Measurements from ENCODE around the gene P3H4. TPM values are rescaled to one million over a fixed set of nuclear protein-coding genes. Genes with fewer than 3 reads are reported as not detected.
"Not testable (repeated sequence)": the region's sequence is repeated elsewhere in the genome, so short reads cannot be mapped to it uniquely, and the experiment has no call there.

P3H4 gene
- total RNA-seq, 6 donors from 2014 or later, result 5.8 to 26.2 (median 8.9) TPM

DNA sequence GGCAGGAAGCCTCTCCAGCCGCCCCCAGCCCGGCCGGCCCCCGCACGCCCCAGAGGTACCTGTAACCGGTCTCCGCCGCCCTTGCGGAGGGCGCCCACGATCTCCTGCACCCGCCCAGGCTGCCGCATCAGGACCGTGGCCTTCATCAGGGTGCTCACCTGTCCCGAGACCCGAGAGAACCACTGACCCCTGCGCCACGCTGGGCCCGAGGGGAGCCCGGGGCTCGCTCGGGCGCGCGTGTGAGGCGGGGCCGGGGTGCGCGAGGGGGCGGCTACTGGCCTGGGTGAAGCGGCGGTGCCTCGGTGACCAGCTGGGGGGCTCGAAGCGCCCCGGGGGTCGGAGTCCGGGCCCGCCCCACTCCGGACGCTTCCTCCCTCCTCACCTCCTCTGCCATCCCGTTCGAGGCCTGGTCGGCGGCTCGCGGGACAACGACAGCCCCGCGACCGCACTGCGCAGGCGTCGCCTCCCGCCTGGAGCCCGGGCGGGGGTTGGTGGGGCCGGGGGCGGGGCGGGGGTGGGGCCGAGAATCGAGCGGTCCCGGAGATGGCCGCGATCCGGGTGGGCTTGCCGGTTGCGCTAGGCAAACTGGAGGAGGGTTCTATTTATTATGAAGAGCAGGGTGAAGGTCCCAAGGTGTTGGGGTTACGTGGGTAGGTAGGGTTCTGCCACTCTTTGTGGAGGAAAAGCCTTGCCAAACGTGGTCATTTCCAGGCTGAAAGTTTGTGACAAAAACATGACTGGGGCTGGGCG, 24.2 kb upstream of the P3H4 start, which contains the start of gene NT5C3B:
Gene NT5C3B, minus strand, starts transcription at position 433 of the 750 bp plus-strand sequence. Its CDS starts 39 bp downstream, at position 394.
- Histone ChIP-seq H3K4me1 (peaks cover 5 to 23% (median 13%) of the 10 kb centered on the region in 4 donors), H3K36me3 (peaks cover 0 to 20% (median 7%) of the 10 kb centered on the region in 4 donors), H3K27ac (peak within 1 kb of the TSS; percentile 16 to 85 (median 76)), H3K27me3 (no peaks in the 10 kb centered on the region), H3K4me3 (peak within 1 kb of the TSS; percentile 77 to 94 (median 90)), H3K9me3 (no peaks in the 10 kb centered on the region)
- TF ChIP-seq CTCF (IDR thresholded peaks at IDR 0.05) (no peak), POLR2AphosphoS5 (IDR thresholded peaks at IDR 0.05) (peak in 1 of 2 donors; percentile 59), POLR2A (IDR thresholded peaks at IDR 0.05) (peak in 1 of 4 donors; percentile 52)
- WGBS, 2 donors, result 1 to 7% methylated on average over 5 to 67 of the region's 72 CpGs
- ATAC-seq (ENCODE audit: low FRiP score in 2 of 2) (peak; percentile 83 to 95), DNase-seq (peak; percentile 53 to 93)

DNA sequence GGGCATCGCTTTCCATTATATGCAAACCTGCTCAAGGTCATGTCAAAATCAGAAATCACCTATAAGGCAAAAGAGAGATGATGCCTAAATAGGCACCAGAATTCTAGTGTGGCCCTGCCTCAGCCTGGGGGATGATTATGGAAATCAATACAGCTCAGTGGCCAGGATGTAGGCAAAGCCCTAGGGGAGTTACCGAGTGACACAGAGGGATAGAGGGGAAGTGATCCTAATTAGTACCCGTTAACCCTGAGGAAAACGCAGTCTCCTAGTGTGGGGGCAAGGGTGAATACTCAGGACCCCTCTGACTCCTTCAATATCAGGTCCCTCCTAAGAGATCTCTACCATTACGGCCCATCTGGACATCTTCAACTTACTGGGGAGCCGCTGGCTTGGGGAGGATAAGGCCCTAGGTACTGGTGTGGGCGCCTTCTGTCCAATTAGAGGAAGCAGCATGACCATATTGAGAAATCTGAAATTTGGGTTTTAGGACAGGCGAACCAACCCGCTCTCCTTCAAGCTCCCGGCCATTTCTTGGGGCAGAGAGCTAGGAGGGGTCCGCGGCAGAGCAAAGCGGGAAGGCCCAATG, 23.6 kb upstream of the P3H4 start:
- ATAC-seq (ENCODE audit: low FRiP score in 2 of 2), result peak; percentile 24 to 80
- H3K4me3 ChIP-seq, result peak overlapping the region; percentile 77 to 94 (median 90)

GRCh38 chr17:41829961-41830360, 18.2 kb upstream of the P3H4 start:
- 82 to 86% methylated on average over 10 of the region's 10 CpGs for WGBS, 2 donors

More for the DNA sequence above, 23.6 kb upstream of the P3H4 start:
- TF ChIP-seq POLR2A (IDR thresholded peaks at IDR 0.05), result no peak
- no peak for TF ChIP-seq CTCF (IDR thresholded peaks at IDR 0.05)
- TF ChIP-seq POLR2AphosphoS5 (IDR thresholded peaks at IDR 0.05), result no peak
- TF ChIP-seq EP300 (IDR thresholded peaks at IDR 0.05), result no peak
- WGBS, 2 donors, result 19 to 33% methylated on average over 6 to 13 of the region's 13 CpGs
- Histone ChIP-seq H3K9me3 (no peaks in the 10 kb centered on the region), H3K36me3 (peaks cover 0 to 26% (median 9%) of the 10 kb centered on the region in 4 donors), H3K27me3 (no peaks in the 10 kb centered on the region), H3K4me1 (peaks cover 5 to 23% (median 13%) of the 10 kb centered on the region in 4 donors), H3K27ac (peak overlapping the region in 3 of 4 donors; percentile 74 to 85 (median 78))
- no peak for DNase-seq

DNA sequence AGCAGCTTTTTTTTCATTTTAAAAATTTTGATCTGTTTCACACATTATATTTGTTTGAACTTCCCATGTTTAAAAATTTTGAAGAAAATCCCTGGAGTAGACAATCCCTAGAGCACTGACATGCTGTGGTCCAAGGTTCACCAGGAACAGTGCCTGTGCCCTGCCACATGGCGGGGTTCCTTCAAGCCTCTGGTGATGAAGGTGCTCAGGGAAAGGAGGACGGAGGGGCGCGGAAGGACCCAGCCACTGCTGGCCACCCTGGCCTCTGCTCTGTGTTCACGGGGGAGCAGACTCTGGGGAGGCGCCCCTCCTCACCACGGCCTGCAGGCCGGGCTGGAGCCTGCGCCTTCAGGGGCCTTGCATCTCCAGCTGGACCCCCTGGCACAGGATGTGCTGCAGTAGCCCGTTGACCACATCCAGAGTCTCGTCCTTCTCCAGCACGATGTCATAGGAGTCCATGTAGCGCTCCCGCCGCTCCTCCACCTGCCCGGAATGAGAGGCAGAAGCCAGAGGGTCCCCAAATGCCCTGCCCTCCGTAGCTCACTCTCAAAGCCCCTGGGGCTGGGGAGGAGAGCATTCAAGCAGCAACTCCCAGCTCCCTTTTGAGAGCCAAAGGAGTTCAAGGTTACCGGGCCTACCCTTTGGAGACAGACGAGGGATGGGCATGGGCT, 13.6 kb upstream of the P3H4 start:
- 92 to 95% methylated on average over 12 to 19 of the region's 19 CpGs for WGBS, 2 donors
- TF ChIP-seq POLR2AphosphoS5 (IDR thresholded peaks at IDR 0.05), result no peak
- no peak for TF ChIP-seq CTCF (IDR thresholded peaks at IDR 0.05)
- no peak overlapping the region for H3K27ac ChIP-seq
- no peaks in the 10 kb centered on the region for H3K27me3 ChIP-seq
- no peak for ATAC-seq (ENCODE audit: low FRiP score in 2 of 2)
- H3K9me3 ChIP-seq, result no peaks in the 10 kb centered on the region
- H3K36me3 ChIP-seq, result peaks cover 9 to 60% (median 26%) of the 10 kb centered on the region in 4 donors
- H3K4me1 ChIP-seq, result no peaks in the 10 kb centered on the region
- H3K4me3 ChIP-seq, result no peak overlapping the region
- no peak for DNase-seq

More at GRCh38 chr17:41829961-41830360, 18.2 kb upstream of the P3H4 start:
- not testable (repeated sequence) for H3K27me3 ChIP-seq; DNase-seq; H3K9me3 ChIP-seq; H3K27ac ChIP-seq; ATAC-seq (ENCODE audit: low FRiP score in 2 of 2); H3K4me3 ChIP-seq; H3K4me1 ChIP-seq
- peaks cover 9 to 79% (median 34%) of the 10 kb centered on the region in 4 donors for H3K36me3 ChIP-seq

DNA sequence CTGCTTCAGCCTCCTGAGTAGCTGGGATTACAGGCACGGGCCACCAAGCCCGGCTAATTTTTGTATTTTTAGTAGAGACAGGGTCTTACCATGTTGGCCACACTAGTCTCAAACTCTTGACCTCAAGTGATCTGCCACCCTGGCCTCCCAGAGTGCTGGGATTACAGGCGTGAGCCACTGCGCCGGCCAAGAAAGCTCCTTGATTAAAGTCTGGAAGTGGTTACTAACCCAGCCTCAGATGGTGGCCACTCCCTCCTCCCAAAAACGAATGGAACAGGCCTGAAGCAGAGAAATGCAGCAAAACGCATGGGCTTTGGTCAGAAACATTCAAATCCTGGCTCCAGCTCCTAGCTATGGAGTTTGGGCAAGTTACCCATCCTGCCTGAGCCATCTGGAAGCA, 12.3 kb upstream of the P3H4 start:
- TF ChIP-seq POLR2AphosphoS5 (IDR thresholded peaks at IDR 0.05) (no peak), CTCF (IDR thresholded peaks at IDR 0.05) (no peak), EP300 (IDR thresholded peaks at IDR 0.05) (no peak), POLR2A (IDR thresholded peaks at IDR 0.05) (no peak)
- DNase-seq (no peak), ATAC-seq (ENCODE audit: low FRiP score in 2 of 2) (peak in 1 of 2 donors; percentile 39)
- Histone ChIP-seq H3K4me1 (no peaks in the 10 kb centered on the region), H3K27me3 (no peaks in the 10 kb centered on the region), H3K27ac (no peak overlapping the region), H3K36me3 (peaks cover 4 to 48% (median 18%) of the 10 kb centered on the region in 4 donors), H3K4me3 (no peak overlapping the region), H3K9me3 (no peaks in the 10 kb centered on the region)
- WGBS, 2 donors, result 80 to 88% methylated on average over 4 to 6 of the region's 7 CpGs

Measured in upper lobe of left lung (tissue), 6 donors.